ENCODE data around the gene CDH13.
A peak's percentile ranks its signal among the peaks of the same experiment; 100 is the strongest.

Gene CDH13

DNA sequence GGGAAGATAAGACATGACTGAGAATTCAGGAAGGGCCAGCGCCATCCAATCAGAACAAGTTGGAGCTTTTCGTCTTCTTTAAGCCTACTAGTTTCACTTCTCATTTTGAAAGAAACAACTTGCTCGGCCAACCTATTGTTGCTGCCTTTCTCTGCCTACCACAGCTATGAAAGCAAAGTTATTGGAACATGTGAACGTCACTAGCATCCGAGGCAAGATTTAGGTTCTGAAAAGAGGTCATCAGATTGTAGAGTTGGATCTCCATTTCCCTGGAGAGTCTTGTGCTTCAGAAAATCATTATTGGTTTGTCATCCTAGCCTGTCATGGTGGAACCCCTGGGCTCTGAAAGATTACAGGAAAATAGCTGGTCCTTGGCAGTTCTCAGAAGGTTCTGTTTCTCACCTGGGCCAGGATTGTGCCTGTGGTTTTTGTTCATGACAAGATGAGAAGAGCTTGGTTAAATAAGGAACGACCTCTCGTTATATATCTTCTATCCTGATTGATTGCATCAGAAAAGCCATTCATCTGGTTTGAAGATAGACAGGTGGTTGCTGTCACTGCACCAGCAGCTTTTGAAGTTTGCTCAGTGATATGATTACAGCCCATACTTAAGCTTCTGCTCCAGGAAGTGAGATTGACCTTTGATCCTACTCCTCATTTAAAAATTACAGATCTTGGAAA is 25.3 kb downstream of the CDH13 start:
- Histone ChIP-seq H2AFZ (ENCODE audit: low read depth, low read length) (peak overlapping the region; percentile 36; the same call in 1 of the 2 replicates), H3K9me3 (ENCODE audit: insufficient read depth, low read length) (no peaks in the 10 kb centered on the region), H3K27me3 (ENCODE audit: low read depth, low read length) (peaks cover 13% of the 10 kb centered on the region), H3K79me2 (ENCODE audit: low read length) (no peaks in the 10 kb centered on the region), H3K4me3 (ENCODE audit: low read length) (peak overlapping the region; percentile 20; the same call in 1 of the 2 replicates), H3K27ac (ENCODE audit: low read length) (no peak overlapping the region), H3K9ac (ENCODE audit: low read length) (no peak overlapping the region), H4K20me1 (ENCODE audit: insufficient read depth, low read length) (no peaks in the 10 kb centered on the region), H3K4me2 (ENCODE audit: low read length) (peak overlapping the region; percentile 44), H3K36me3 (replicated peaks; ENCODE audit: low read depth, low read length) (no peaks in the 10 kb centered on the region), H3K4me1 (ENCODE audit: low read length) (peaks cover 47% of the 10 kb centered on the region)
- no peak for TF ChIP-seq EZH2phosphoT487 (IDR thresholded peaks at IDR 0.05; ENCODE audit: low read depth)
- TF ChIP-seq, protein P1, sequence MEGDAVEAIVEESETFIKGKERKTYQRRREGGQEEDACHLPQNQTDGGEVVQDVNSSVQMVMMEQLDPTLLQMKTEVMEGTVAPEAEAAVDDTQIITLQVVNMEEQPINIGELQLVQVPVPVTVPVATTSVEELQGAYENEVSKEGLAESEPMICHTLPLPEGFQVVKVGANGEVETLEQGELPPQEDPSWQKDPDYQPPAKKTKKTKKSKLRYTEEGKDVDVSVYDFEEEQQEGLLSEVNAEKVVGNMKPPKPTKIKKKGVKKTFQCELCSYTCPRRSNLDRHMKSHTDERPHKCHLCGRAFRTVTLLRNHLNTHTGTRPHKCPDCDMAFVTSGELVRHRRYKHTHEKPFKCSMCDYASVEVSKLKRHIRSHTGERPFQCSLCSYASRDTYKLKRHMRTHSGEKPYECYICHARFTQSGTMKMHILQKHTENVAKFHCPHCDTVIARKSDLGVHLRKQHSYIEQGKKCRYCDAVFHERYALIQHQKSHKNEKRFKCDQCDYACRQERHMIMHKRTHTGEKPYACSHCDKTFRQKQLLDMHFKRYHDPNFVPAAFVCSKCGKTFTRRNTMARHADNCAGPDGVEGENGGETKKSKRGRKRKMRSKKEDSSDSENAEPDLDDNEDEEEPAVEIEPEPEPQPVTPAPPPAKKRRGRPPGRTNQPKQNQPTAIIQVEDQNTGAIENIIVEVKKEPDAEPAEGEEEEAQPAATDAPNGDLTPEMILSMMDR (IDR thresholded peaks at IDR 0.05; ENCODE audit: low read depth, low read length), result no peak

DNA sequence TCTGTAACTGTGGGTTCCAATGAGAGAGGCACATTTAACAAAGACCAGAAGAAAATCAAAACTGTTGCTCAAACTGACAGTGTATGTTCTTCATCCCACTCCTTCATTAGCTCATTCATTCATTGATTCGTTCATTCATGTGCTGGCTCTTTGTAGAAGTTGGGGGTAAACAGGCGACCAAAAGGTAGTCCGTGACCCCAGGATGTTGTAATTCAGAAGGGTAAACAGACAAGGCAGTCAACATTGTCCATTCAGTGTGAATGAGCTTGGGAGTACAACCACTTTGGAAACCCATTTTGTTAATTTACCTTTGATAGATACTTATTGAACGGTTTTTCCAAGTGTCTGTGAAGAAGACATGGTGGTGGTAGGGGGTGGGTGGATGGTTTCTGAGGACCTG is 26.1 kb downstream of the CDH13 start:
- Histone ChIP-seq H3K9ac (ENCODE audit: low read length) (no peak overlapping the region), H4K20me1 (ENCODE audit: insufficient read depth, low read length) (no peaks in the 10 kb centered on the region), H3K79me2 (ENCODE audit: low read length) (no peaks in the 10 kb centered on the region), H3K4me2 (ENCODE audit: low read length) (peak overlapping the region; percentile 87; the same call in 1 of the 2 replicates), H3K27me3 (ENCODE audit: low read depth, low read length) (peaks cover 13% of the 10 kb centered on the region), H3K27ac (ENCODE audit: low read length) (peak overlapping the region; percentile 43; the same call in 1 of the 2 replicates), H3K4me1 (ENCODE audit: low read length) (peaks cover 47% of the 10 kb centered on the region), H2AFZ (ENCODE audit: low read depth, low read length) (no peak overlapping the region), H3K9me3 (ENCODE audit: insufficient read depth, low read length) (no peaks in the 10 kb centered on the region), H3K4me3 (ENCODE audit: low read length) (no peak overlapping the region), H3K36me3 (replicated peaks; ENCODE audit: low read depth, low read length) (no peaks in the 10 kb centered on the region)
- TF ChIP-seq, protein P1 (IDR thresholded peaks at IDR 0.05; ENCODE audit: low read depth, low read length), result no peak
- TF ChIP-seq EZH2phosphoT487 (IDR thresholded peaks at IDR 0.05; ENCODE audit: low read depth), result no peak

DNA sequence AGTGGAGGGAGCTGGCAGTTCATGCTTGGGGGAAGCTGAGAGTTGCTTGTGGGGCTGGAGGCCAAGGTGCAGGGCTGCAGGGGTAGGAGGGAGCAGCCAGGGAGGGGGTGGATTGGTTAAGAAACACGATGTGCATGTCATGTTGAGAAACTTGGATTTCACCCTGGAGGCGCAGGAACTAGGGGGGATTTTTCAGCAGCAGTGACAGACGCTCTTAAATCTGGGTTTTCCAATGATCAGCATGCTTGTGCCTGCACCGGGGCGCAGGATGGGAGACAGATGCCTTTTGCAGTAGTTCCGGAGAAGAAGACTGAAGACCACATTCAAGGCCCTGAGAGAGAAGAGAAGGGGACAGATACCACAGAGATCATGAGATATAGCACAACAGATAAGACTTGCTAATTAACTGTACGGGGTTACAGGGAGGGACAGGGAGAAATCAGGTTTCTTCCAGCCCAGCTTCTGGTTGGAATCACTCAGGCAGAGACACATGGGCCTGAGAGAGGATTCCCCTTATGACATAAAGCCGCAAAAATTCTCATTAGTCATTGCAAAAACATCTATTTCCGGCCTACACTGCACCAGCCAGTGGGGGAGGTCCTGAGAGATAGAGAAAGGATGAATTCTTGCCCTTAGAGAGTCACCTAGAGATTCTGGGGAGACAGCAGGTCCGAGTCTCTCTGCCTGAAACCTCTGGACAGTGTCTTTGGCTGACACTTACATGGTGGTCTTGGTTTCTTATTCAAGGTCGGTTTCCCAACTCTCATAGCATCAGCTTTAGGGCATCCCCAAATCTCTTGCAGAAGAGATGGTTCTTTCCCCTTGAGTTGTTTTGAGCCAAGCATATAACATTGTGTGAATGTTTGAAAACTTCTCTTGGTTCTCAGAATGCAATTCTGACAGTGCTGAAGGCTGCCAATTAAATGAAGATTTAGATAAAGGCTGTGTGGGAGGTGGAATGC is 27.1 kb downstream of the CDH13 start:
- Histone ChIP-seq H2AFZ (ENCODE audit: low read depth, low read length) (no peak overlapping the region), H4K20me1 (ENCODE audit: insufficient read depth, low read length) (no peaks in the 10 kb centered on the region), H3K27me3 (ENCODE audit: low read depth, low read length) (peaks cover 13% of the 10 kb centered on the region), H3K9ac (ENCODE audit: low read length) (peak overlapping the region; percentile 28; the same call in 1 of the 2 replicates), H3K4me3 (ENCODE audit: low read length) (peak overlapping the region; percentile 59), H3K79me2 (ENCODE audit: low read length) (no peaks in the 10 kb centered on the region), H3K36me3 (replicated peaks; ENCODE audit: low read depth, low read length) (no peaks in the 10 kb centered on the region), H3K4me1 (ENCODE audit: low read length) (peaks cover 47% of the 10 kb centered on the region), H3K27ac (ENCODE audit: low read length) (peak overlapping the region; percentile 43; the same call in 1 of the 2 replicates), H3K9me3 (ENCODE audit: insufficient read depth, low read length) (no peaks in the 10 kb centered on the region), H3K4me2 (ENCODE audit: low read length) (peak overlapping the region; percentile 87)
- TF ChIP-seq, protein P1 (IDR thresholded peaks at IDR 0.05; ENCODE audit: low read depth, low read length), result no peak
- no peak for TF ChIP-seq EZH2phosphoT487 (IDR thresholded peaks at IDR 0.05; ENCODE audit: low read depth)

Data from OCI-LY3 (cell line).